Measurements from ENCODE around the gene PTPRJ. TPM values are rescaled to one million over a fixed set of nuclear protein-coding genes. Genes with fewer than 3 reads are reported as not detected.

The PTPRJ gene
- total and polyA plus RNA-seq, 2 donors (not counting 3 experiments of a cell fraction or from before 2014, with no cell fraction given), result 3.1 to 7.7 TPM

DNA sequence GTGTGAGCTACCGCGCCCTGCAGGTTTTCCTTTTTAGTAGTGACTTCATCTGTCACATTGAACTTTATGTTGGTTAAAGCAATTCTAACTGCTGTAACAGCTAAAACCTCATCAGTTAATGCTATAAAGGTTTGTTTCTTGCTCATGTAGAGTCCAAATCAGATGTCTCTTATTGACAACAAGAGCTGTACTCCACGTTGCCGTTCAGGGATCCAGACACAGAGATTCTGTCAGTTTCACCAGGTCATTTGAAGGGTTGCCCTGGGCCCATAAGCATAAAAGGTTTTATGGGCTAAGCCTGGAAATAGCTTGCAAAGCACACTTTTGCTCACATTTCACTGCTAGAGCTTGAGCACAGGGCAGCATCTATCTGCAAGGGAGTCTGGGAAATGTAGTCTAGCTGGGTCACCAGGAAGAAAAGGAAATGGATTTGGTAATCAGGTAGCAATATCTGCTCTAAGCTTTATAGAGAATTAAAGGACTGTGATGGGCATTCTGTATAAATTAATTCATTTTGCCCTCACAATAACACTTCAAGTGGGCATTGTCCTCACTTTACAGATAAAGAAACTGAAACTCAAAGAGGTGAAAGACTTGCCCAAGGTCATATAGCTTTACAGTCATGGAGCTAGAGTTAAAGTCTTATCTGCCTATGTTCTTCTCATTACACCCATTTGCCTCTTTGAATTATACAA is 25.2 kb upstream of the PTPRJ start:
- H3K9ac ChIP-seq (replicated peaks; ENCODE audit: extremely low read depth, insufficient read depth, low read length), result no peak overlapping the region
- no peaks in the 10 kb centered on the region for H3K79me2 ChIP-seq (ENCODE audit: control insufficient read depth, insufficient read depth, low read length)
- BruUV-seq (replicated peaks), result no TSS peak
- H2AFZ ChIP-seq (ENCODE audit: low read depth, low read length), result no peak overlapping the region
- dilution Hi-C loops (cut with MboI; ENCODE audit: extremely low pct_ligation_motif_present, low sequenced_read_pairs) (no loop called here), intact Hi-C loops (cut with micrococcal nuclease) (no loop called here)
- H3K4me2 ChIP-seq (ENCODE audit: insufficient read depth, low read length), result no peak overlapping the region
- H3K4me3 ChIP-seq (replicated peaks in 1 of 3; ENCODE audit: insufficient read depth in 1 of 3, low read depth in 1 of 3, low read length in 3 of 3), result no peak overlapping the region
- CTCF ChIA-PET, result interaction anchor here (0.6 to 2.1 kb wide), 5 partner anchors 8 to 154 kb away, joined by 3 to 4 read pairs (median 4); no protein-coding TSS in a partner anchor
- H4K20me1 ChIP-seq (replicated peaks; ENCODE audit: control insufficient read depth, extremely low read depth, insufficient read depth, low read length), result no peaks in the 10 kb centered on the region
- TF ChIP-seq FOS (IDR thresholded peaks at IDR 0.05; ENCODE audit: borderline replicate concordance, insufficient read depth, low read length), result no peak
- no peak for TF ChIP-seq EZH2 (IDR thresholded peaks at IDR 0.05; ENCODE audit: borderline replicate concordance, low read depth, low read length, severe bottlenecking)
- no peak for TF ChIP-seq JUN (IDR thresholded peaks at IDR 0.05; ENCODE audit: borderline replicate concordance, insufficient read depth, insufficient read length, low read depth)
- TF ChIP-seq, protein P1, sequence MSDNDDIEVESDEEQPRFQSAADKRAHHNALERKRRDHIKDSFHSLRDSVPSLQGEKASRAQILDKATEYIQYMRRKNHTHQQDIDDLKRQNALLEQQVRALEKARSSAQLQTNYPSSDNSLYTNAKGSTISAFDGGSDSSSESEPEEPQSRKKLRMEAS (IDR thresholded peaks at IDR 0.05; ENCODE audit: insufficient read depth, insufficient read length), result no peak
- TF ChIP-seq MYC (IDR thresholded peaks at IDR 0.05; ENCODE audit: low read depth, low read length), result no peak
- TF ChIP-seq POLR2A (IDR thresholded peaks at IDR 0.05; ENCODE audit: low read depth, low read length), result no peak
- no peak for TF ChIP-seq GATA2 (IDR thresholded peaks at IDR 0.05; ENCODE audit: insufficient read depth, insufficient read length, low read depth, low read length)
- TF ChIP-seq, protein P2, sequence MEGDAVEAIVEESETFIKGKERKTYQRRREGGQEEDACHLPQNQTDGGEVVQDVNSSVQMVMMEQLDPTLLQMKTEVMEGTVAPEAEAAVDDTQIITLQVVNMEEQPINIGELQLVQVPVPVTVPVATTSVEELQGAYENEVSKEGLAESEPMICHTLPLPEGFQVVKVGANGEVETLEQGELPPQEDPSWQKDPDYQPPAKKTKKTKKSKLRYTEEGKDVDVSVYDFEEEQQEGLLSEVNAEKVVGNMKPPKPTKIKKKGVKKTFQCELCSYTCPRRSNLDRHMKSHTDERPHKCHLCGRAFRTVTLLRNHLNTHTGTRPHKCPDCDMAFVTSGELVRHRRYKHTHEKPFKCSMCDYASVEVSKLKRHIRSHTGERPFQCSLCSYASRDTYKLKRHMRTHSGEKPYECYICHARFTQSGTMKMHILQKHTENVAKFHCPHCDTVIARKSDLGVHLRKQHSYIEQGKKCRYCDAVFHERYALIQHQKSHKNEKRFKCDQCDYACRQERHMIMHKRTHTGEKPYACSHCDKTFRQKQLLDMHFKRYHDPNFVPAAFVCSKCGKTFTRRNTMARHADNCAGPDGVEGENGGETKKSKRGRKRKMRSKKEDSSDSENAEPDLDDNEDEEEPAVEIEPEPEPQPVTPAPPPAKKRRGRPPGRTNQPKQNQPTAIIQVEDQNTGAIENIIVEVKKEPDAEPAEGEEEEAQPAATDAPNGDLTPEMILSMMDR (IDR thresholded peaks at IDR 0.05; ENCODE audit: extremely low read depth in 1 of 2, insufficient read depth in 1 of 2, low read depth in 1 of 2, low read length in 2 of 2), result no peak
- TF ChIP-seq POLR2AphosphoS5 (IDR thresholded peaks at IDR 0.05; ENCODE audit: insufficient read depth, low read depth, low read length), result no peak
- no peaks in the 10 kb centered on the region for H3K9me3 ChIP-seq (replicated peaks; ENCODE audit: control insufficient read depth, insufficient read depth, low read length)
- H3K27me3 ChIP-seq (ENCODE audit: control insufficient read depth in 2 of 2, insufficient read depth in 2 of 2, low read length in 2 of 2), result no peaks in the 10 kb centered on the region
- no peaks in the 10 kb centered on the region for H3K9me1 ChIP-seq (replicated peaks; ENCODE audit: control insufficient read depth, extremely low read depth, insufficient read depth, low read length)
- POLR2A ChIA-PET, result interaction anchor here (1.0 kb wide), 1 partner anchor 15 kb away, joined by 4 read pairs; no protein-coding TSS in a partner anchor
- H3K4me1 ChIP-seq (ENCODE audit: control insufficient read depth, extremely low read depth, insufficient read depth, low read length), result no peaks in the 10 kb centered on the region
- no peak overlapping the region for H3K27ac ChIP-seq (ENCODE audit: insufficient read depth, low read depth, low read length)
- H3K36me3 ChIP-seq (ENCODE audit: control insufficient read depth in 2 of 2, extremely low read depth in 1 of 2, insufficient read depth in 2 of 2, low read length in 2 of 2), result no peaks in the 10 kb centered on the region
- DNase-seq (ENCODE audit: low read depth, low spot score) (no peak), FAIRE-seq (no peak)

Data from endothelial cell of umbilical vein (primary cell).